H1 (cell line): ENCODE measurements around the gene NUAK1. TPM values are rescaled to one million over a fixed set of nuclear protein-coding genes. Genes with fewer than 3 reads are reported as not detected.

Source experiments
- polyA plus RNA-seq, 7 experiments: library from polyadenylated mRNA; depleted of rRNA in 3 of 7; stranded (reverse) in 5 of 7; unstranded in 2 of 7; fragments of >200 nt in 5 of 7; fragments of 200-250 nt in 2 of 7; gene quantifications; 1 replicate in 5 of 7; 2 replicates in 1 of 7; 4 replicates in 1 of 7; pipeline versions ENCODE4 v1.2.1 to v1.2.3, GENCODE V29; 2011 to 2013; ENCODE audit warnings: missing spikeins in 2 of 7, mixed read lengths in 2 of 7
- total RNA-seq: library from RNA; stranded (reverse); fragmentation: NEBNext Ultra II Directional; extraction: Animal tissue kit (Norgen Biotek cat#: 25700); gene quantifications from 2 replicates; pipeline ENCODE4 v1.2.1, GENCODE V29; 2021
- TF ChIP-seq, protein P1 (sequence below): fragments of 300-600 bp; sonication (generic); IDR thresholded peaks from 2 replicates; pipeline ENCODE4 v1.7.1; 2012; ENCODE audit warnings: low read length, moderate library complexity, mild to moderate bottlenecking, inconsistent platforms; ENCODE audit not compliant: insufficient replicate concordance

NUAK1 gene
- total and polyA plus RNA-seq, 2 of the 8 experiments (the other 6 are each of a cell fraction or from before 2014, with no cell fraction given): 6.7 to 18.2 TPM

DNA sequence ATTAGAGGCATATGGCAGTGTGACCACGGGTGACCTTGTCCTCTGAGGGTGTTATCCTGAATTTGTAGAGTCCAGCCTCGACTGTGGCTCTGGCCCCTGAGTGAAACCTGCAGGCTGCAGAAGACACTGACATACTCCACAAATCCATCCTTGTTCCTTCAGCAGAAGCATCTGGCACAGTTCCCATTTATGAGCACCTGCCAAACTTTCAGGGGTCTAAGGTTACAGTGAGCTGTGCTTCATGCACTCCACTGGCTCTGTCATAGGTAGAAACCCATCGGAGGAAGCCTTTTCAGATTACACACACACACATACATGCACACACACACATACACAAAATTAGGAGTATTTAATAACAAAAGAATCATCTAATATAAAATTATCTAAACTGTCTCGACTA lies 13.6 kb upstream of the NUAK1 start (continued):
- TF ChIP-seq, protein P1, sequence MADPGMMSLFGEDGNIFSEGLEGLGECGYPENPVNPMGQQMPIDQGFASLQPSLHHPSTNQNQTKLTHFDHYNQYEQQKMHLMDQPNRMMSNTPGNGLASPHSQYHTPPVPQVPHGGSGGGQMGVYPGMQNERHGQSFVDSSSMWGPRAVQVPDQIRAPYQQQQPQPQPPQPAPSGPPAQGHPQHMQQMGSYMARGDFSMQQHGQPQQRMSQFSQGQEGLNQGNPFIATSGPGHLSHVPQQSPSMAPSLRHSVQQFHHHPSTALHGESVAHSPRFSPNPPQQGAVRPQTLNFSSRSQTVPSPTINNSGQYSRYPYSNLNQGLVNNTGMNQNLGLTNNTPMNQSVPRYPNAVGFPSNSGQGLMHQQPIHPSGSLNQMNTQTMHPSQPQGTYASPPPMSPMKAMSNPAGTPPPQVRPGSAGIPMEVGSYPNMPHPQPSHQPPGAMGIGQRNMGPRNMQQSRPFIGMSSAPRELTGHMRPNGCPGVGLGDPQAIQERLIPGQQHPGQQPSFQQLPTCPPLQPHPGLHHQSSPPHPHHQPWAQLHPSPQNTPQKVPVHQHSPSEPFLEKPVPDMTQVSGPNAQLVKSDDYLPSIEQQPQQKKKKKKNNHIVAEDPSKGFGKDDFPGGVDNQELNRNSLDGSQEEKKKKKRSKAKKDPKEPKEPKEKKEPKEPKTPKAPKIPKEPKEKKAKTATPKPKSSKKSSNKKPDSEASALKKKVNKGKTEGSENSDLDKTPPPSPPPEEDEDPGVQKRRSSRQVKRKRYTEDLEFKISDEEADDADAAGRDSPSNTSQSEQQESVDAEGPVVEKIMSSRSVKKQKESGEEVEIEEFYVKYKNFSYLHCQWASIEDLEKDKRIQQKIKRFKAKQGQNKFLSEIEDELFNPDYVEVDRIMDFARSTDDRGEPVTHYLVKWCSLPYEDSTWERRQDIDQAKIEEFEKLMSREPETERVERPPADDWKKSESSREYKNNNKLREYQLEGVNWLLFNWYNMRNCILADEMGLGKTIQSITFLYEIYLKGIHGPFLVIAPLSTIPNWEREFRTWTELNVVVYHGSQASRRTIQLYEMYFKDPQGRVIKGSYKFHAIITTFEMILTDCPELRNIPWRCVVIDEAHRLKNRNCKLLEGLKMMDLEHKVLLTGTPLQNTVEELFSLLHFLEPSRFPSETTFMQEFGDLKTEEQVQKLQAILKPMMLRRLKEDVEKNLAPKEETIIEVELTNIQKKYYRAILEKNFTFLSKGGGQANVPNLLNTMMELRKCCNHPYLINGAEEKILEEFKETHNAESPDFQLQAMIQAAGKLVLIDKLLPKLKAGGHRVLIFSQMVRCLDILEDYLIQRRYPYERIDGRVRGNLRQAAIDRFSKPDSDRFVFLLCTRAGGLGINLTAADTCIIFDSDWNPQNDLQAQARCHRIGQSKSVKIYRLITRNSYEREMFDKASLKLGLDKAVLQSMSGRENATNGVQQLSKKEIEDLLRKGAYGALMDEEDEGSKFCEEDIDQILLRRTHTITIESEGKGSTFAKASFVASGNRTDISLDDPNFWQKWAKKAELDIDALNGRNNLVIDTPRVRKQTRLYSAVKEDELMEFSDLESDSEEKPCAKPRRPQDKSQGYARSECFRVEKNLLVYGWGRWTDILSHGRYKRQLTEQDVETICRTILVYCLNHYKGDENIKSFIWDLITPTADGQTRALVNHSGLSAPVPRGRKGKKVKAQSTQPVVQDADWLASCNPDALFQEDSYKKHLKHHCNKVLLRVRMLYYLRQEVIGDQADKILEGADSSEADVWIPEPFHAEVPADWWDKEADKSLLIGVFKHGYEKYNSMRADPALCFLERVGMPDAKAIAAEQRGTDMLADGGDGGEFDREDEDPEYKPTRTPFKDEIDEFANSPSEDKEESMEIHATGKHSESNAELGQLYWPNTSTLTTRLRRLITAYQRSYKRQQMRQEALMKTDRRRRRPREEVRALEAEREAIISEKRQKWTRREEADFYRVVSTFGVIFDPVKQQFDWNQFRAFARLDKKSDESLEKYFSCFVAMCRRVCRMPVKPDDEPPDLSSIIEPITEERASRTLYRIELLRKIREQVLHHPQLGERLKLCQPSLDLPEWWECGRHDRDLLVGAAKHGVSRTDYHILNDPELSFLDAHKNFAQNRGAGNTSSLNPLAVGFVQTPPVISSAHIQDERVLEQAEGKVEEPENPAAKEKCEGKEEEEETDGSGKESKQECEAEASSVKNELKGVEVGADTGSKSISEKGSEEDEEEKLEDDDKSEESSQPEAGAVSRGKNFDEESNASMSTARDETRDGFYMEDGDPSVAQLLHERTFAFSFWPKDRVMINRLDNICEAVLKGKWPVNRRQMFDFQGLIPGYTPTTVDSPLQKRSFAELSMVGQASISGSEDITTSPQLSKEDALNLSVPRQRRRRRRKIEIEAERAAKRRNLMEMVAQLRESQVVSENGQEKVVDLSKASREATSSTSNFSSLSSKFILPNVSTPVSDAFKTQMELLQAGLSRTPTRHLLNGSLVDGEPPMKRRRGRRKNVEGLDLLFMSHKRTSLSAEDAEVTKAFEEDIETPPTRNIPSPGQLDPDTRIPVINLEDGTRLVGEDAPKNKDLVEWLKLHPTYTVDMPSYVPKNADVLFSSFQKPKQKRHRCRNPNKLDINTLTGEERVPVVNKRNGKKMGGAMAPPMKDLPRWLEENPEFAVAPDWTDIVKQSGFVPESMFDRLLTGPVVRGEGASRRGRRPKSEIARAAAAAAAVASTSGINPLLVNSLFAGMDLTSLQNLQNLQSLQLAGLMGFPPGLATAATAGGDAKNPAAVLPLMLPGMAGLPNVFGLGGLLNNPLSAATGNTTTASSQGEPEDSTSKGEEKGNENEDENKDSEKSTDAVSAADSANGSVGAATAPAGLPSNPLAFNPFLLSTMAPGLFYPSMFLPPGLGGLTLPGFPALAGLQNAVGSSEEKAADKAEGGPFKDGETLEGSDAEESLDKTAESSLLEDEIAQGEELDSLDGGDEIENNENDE: no peak
